ENCODE measurements around the gene SIAH2.
A peak's percentile ranks its signal among the peaks of the same experiment; 100 is the strongest.
"Not testable (repeated sequence)": the region's sequence is repeated elsewhere in the genome, so short reads cannot be mapped to it uniquely, and the experiment has no call there.

The SIAH2 gene, protein sequence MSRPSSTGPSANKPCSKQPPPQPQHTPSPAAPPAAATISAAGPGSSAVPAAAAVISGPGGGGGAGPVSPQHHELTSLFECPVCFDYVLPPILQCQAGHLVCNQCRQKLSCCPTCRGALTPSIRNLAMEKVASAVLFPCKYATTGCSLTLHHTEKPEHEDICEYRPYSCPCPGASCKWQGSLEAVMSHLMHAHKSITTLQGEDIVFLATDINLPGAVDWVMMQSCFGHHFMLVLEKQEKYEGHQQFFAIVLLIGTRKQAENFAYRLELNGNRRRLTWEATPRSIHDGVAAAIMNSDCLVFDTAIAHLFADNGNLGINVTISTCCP

DNA sequence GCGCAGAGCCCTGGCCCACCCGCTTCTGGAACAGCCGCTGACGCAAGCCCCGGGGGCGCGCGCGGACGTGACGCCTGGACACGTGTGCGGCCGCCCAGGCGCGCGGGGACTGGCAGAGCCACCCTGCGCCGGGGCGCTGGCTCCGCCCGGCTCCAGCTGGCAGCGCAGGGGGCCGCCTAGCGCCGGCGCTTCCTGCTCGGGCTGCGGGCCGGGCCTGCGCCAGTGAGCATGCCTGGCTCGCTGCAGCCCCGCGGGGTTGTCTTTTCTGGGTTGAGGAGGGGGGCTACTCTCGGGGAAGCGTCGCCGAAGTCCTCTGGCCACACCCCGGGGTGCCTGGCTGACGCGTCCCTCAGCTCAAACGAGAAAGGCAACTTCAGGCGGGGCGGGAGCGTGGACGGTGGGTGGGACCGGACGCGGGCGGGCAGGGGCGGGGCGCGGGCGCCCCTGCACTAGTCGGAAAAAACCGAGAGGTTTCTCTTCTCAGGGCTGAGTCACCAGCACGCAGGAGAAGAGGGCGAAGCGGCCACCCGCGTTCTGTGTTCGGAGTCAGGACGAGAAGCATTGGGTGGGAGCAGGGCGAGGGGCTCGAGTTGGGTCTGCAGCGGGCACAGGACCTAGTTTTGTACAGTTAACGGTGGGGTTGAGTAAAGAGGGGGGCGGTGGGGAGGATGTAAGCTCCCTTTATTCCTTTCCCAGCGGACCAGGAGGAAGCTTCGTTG lies at the start of gene SIAH2:
SIAH2 (minus strand) TSS at position 48 of the 719 bp plus-strand sequence. CDS start 320 bp downstream, outside the sequence.
- peak; percentile 83 to 86 for DNase-seq (ENCODE audit: low read depth in 2 of 2)

GRCh38 chr3:150811984-150812383 lies 49.0 kb upstream of the SIAH2 start:
- DNase-seq (ENCODE audit: low read depth in 2 of 2), result no peak

GRCh38 chr3:150810641-150811040 lies 47.7 kb upstream of the SIAH2 start:
- DNase-seq (ENCODE audit: low read depth in 2 of 2), result no peak

GRCh38 chr3:150806185-150806835 lies 43.3 kb upstream of the SIAH2 start:
- no peak for DNase-seq (ENCODE audit: low read depth in 2 of 2)

DNA sequence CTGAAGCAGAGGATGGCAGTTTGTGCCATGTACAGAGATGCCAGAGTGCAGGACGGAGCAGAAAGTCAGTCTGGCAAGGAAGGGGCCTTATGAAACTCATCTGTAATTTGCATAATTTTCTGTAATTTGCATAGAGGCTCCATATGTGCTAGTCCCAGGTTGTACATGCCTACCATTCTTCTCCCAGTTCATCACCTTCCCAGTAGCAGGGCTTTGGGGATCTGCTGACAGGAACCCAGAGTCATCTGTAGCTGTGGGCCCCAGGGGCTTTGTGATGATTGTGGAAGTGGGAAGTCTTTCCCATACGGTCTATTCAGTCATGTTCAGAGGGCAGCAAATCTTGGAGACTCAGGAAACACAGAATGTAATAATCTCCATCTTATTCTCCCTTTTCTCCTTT lies 42.4 kb upstream of the SIAH2 start:
- no peak for DNase-seq (ENCODE audit: low read depth in 2 of 2)

GRCh38 chr3:150803440-150803985 lies 40.5 kb upstream of the SIAH2 start:
- no peak for DNase-seq (ENCODE audit: low read depth in 2 of 2)

DNA sequence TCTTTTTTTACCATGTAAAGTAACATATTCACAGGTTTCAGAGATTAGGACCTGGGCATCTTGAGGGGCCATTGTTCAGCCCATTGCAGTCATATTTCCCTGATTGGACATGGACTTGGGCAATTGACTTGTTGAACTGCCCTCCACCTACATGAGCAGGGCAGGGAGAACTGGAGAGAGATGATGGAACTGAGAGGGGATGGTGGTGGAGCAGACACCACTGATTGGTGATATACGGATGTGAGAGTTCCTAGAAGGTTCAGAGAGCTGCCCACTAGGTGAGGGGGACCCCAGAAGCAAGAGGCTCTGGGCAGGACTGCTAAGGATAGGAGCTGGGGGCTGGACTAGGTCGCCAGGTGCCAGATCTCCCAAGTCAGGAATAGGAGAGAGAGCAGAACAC lies 37.8 kb upstream of the SIAH2 start:
- DNase-seq (ENCODE audit: low read depth in 2 of 2), result no peak

- no peak for DNase-seq (ENCODE audit: low read depth in 2 of 2)
These were observed 35.2 kb upstream of the SIAH2 start for GRCh38 chr3:150798122-150798618.

DNA sequence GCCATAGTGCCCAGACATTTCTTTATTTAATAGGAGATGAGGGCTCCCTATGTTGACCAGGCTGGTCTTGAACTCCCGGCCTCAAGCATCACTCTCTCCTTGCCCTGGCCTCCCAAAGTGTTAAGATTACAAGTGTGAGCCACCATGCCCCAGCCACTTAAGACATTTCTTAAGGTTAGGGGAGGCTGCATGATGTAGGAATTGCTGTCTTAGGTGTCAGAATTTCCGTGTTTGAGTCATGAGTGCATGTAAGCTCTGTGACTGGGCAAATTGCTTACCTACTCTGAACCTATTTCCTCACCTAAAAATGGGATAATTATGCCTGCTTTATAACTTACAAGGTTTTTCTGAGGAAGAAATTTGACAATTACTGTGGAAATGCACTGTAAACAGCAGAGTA lies 34.2 kb upstream of the SIAH2 start:
- no peak for DNase-seq (ENCODE audit: low read depth in 2 of 2)

- DNase-seq (ENCODE audit: low read depth in 2 of 2), result not testable (repeated sequence)
These were observed 33.6 kb upstream of the SIAH2 start for GRCh38 chr3:150796527-150796926.

DNA sequence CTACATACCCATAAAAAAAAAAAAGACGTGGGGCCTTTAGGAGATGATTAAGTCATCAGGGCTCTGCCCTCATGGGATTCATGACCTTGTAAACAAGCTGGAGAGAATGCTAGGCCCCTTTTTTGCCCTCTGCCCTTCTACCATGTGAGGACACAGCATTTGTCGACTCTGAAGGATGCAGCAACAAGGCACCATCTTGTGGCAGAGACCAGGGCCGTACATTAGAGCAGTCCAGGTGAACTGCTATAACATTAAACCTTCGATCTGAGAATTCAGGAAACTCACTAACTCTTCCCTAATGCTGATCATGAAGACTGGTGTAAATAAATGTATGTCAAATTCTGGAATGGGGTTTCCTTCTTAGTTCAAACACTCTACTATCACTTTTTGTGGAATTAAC lies 30.7 kb upstream of the SIAH2 start:
- DNase-seq (ENCODE audit: low read depth in 2 of 2), result no peak

GRCh38 chr3:150790629-150791028 lies 27.7 kb upstream of the SIAH2 start:
- DNase-seq (ENCODE audit: low read depth in 2 of 2), result no peak

GRCh38 chr3:150789451-150789850 lies 26.5 kb upstream of the SIAH2 start:
- DNase-seq (ENCODE audit: low read depth in 2 of 2), result no peak

DNA sequence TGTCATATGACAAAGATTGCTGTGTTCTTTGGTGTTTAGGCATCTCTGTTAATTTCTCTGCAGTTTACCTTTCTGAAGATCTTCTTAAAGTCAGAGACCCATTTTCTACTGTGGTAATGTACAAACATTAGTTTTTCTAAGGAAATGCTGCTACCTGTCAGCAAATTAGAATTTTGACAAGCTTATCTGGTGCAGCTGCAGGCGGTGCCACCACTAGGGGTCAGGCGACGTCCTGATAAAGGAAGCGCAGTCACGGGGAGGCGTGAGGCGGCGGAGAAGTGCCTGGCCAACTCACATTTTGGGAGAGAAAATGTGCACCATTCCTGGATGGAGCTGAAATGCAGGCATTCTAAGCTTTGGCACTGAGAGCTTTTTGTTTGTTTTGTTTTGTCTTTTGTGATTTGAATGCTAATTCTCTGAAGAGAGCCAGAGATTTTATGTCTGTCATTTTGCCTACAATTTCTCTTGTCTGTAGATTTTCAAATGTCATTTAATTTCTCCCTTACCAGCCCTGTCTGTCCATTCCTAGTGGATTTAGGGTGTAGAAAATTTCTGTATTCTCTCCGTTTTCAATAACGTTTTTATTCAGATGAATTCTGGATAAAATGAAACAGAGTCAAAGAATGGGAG lies 24.9 kb upstream of the SIAH2 start:
- peak; percentile 50 to 71 for DNase-seq (ENCODE audit: low read depth in 2 of 2)

GRCh38 chr3:150786791-150787190 lies 23.8 kb upstream of the SIAH2 start:
- DNase-seq (ENCODE audit: low read depth in 2 of 2), result no peak

GRCh38 chr3:150784747-150785125 lies 21.8 kb upstream of the SIAH2 start:
- no peak for DNase-seq (ENCODE audit: low read depth in 2 of 2)

DNA sequence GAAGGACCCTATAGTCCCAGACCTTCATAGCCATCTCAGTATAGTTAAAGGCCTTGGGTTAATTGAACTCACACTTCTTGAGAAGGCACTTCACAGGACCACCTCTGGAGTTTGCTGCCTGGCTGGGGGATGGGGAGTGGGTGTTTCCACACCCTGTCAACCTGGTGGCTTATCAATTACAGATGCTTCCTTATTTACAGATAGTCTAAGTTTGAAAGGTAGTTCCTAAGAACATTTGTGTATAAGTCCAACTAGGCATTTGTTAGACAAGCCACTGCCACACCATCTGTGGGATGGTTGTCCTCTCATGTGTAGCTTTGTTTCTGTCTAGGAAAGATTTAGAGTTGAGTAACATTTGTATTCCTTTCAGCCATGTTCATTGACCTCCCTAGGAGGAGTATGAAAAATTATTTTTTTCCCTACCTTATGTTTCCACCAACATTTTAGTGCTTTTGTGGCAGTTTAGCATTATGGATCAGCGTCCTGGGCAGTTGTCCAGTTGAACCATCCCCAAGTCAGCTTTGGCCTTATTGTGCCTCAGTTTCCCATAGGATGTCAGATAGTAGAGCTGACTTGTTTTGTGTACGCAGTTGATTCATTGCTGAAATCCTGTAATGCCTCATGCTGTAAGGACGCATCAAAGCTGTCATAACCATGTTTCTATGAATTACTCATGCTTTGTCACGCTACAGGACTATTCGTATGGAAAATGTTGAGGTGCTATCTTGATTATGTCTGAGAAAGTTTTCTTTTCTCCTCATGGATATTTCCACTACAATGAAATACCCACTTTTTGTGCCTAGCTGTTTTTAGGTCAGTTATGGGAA lies 21.2 kb upstream of the SIAH2 start:
- no peak for DNase-seq (ENCODE audit: low read depth in 2 of 2)

- no peak for DNase-seq (ENCODE audit: low read depth in 2 of 2)
These were observed 20.3 kb upstream of the SIAH2 start for GRCh38 chr3:150783316-150783715.

GRCh38 chr3:150779402-150779858 lies 16.5 kb upstream of the SIAH2 start:
- DNase-seq (ENCODE audit: low read depth in 2 of 2), result no peak

DNA sequence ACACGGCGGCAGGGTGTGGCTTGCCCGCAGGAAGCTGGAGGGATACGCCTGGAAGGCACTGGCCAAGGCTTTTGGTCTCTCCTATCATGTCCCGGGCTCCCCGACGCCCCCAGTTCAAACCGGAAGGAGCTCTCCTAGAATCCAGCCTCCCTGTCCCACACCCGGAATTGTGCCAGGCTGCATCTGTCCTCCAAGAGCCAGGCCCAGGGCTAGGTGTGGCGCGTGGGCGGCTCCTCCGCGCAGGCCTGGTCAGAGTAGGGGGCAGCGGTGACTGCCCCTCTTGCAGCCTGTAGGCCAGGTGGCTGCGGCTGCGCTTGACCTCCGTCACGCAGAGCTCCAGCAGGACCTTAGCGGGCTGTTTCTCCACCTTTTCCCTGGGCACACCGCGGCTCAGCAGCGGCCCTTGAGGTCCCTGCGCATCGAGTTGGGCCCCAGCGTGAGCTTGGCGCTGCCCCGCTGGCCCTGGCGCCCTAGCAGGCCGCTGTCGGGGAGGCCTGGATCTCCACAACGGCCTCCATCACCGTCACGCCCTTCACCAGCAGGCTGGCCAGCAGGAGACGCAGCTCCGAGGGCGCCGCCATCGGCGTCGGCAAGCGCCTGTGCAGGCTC lies 15.9 kb upstream of the SIAH2 start:
- DNase-seq (ENCODE audit: low read depth in 2 of 2), result no peak

All from stimulated activated CD8-positive, alpha-beta memory T cell treated with anti-CD3 and anti-CD28 coated beads, Interleukin-7, amount 100 ng/mL, for 1 hour (primary cell).